GM19452 (cell line): ENCODE data around the gene AMN.

Experiments used
- ATAC-seq: cut with Tn5 transposase; IDR thresholded peaks from one replicate; pipeline ENCODE4 v1.9.1; 2021; ENCODE audit not compliant: unreplicated experiment

The AMN gene

GRCh38 chr14:102942069-102942468, 19.6 kb downstream of the AMN start:
- ATAC-seq: no peak

DNA sequence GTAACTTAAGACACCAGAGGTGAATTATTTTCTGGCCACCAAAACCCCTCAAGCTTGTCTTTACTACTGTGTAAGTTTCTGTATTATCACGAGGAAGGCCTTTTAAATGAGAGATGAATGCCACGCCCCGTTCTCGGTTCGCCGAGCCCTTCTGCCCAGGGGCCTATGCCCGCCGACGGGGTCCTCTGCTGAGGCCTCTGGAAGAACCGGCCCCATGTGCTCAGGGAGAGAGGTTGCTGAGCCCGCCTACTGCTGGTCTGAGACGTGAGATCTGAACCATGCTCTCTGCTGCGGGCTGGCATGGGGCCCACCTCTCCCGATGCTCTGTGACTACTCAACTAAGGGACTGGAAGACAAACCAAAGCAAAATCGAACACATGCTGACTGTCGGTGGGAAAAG, 21.0 kb downstream of the AMN start:
- no peak for ATAC-seq

DNA sequence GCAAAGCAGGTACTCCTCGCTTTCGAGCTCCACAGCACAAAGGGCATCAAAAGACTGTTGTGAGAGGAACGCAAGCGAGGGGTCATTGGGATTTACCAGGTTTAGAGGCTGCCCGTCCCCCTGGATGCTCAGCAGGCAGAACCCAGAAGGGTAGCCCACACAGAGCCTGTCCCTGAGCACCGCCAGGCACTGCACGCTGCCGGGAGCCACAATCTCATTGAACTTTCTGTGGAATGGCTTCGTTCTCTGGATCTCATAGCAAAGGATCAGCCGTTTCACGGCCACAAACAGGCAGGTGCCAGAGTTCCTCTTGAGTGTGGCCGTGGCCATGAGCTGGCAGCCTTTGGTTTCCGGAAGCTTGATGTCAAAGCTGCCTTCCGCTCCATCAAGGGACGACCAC, 21.5 kb downstream of the AMN start:
- no peak for ATAC-seq

GRCh38 chr14:102944448-102945330, 22.2 kb downstream of the AMN start:
- ATAC-seq: no peak

GRCh38 chr14:102945346-102946130, 23.1 kb downstream of the AMN start:
- ATAC-seq: no peak

GRCh38 chr14:102947321-102948103, 25.0 kb downstream of the AMN start:
- no peak for ATAC-seq

- ATAC-seq: no peak
Measured at GRCh38 chr14:102948698-102949061, 26.2 kb downstream of the AMN start.

GRCh38 chr14:102949062-102949800, 26.8 kb downstream of the AMN start:
- peak; percentile 53 for ATAC-seq

DNA sequence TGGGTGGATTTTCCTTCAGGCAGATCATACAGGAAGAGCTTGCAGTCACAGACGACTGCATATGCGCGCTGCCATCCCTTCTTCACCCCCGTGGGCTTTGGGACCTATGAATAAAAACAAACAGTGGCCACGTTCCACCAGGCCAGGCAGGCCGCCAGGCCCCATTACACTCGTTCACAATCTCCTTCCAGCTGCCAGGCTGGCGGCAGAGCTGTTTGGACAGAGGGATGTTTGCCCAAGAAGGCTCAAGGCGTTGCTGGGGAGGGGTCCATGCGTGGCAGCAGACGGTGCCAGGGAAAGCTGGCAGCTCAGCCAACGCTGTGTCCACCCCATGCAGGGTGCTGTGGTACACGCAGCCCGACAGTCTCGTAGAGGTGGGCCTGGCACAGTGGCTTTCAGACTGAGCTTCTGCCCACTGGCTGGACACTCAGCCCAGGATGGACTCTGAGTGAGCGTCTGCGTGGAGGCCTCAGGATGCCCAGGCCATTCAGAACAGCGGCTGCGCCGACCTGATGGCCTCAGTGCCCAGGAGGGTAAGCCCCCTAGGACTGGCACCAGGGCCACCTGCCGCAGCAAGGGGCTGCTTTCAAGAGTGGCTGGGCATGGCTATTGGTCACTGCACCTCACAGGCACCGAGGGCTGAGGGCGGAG, 27.5 kb downstream of the AMN start:
- no peak for ATAC-seq

- ATAC-seq: no peak
Measured at GRCh38 chr14:102951034-102951433, 28.6 kb downstream of the AMN start.

DNA sequence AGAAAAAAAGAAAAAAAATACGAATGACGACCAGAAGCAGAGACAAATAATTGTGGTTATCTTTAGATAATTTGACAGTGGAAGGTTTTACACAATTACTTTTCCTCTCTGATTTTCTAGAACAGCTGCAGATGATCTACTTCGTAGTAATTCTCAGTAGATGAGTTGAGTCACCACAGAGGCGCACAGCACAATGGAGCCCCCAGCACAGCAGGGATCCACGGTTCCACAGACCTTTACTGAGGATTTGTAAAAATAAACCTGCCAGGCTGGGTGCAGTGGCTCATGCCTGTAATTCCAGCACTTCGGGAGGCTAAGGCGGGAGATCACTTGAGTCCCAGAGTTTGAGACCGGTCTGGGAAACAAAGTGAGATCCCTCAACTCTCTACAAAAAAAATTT, 29.3 kb downstream of the AMN start:
- ATAC-seq: no peak

DNA sequence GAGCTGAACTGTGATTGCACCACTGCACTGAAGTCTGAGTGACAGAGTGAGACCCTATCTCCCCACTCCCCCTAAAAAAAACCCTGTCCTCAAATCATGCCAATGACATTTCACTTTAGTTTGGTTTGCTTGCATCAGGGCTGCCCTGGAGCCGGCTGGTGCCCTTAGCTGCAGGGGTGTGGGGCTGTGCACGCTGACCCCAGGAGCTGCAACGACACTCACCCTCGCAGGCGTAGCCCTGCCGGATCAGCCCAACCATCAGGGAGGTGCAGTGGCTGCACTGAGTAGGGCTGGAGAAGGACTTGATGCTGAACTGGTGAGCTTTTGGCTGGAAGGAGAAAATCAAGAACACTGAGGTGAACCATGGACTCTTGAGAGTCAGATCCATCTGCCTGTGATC, 29.8 kb downstream of the AMN start:
- no peak for ATAC-seq

DNA sequence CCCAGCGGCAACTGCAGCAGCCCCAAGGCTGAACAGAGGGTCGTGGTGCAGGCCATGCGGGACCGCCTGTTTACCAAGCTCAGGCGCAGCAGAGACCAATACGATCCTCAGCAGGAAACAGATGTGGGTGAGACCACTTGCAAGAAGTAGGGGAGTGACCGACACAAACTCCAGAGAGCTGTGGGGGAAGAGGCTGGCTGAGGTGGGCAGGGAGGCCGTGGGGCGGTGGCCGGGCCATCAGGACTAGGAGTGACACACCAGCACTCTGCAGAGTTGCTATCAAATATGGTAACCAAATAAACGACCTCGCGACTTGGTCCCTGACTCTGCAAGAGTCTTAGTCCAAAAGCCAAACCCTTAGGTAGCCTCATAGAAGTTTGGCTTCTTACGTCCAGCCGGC, 30.6 kb downstream of the AMN start:
- ATAC-seq: no peak

DNA sequence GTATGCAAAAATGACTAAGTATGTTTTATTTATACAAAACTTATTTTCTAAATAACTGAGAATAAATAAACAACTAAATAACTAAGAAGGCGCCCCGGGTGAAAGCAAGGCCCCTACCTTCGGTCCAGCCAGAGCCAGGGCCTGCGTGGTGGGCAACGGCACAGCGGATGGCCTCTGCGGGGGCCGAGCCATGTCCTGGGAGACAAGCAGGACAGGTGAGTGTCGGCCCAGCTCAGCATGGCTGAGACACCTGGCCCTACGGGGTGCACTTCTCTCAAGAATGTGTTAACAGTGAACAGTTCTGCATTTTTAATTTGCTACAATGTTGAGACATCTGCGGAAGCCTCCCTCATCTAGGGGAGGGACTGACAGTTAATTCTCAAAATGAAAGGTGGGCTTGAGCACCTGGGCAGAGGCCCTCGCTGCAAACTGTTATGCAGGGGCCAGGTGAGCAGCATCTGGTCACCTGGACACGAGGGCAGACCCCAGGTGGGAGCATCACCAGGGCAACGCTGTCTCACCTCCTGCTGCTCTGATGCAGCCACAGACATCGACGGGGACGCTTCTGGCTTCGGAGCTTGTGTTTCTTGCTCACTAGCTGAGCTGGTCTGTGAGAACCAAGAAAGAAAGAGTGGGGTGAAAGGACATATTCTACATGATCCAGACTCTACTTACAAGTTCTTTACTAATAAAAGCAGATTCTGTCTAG, 31.8 kb downstream of the AMN start:
- no peak for ATAC-seq

- ATAC-seq: no peak
Measured at GRCh38 chr14:102955636-102956408, 33.4 kb downstream of the AMN start.

DNA sequence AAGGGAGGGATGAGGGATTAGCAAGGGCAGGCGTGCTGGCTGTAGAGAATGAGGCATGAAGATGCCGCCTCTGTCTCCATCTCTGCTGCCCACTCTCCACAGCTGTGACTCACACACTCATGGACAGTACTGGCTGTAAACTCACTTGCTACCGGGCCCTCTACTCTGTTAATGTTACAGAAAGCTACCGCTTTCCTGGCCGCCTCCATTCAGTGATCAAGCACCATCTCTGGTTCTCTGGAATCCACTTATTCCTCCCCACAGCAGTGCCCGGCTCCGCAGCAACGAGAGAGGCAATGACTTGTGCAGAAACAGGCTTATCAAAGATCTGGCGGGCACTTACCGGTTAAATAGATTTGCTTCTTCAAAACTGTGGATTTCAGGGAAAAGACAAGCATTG, 34.8 kb downstream of the AMN start:
- no peak for ATAC-seq

GRCh38 chr14:102958461-102958860, 36.0 kb downstream of the AMN start:
- ATAC-seq: no peak

DNA sequence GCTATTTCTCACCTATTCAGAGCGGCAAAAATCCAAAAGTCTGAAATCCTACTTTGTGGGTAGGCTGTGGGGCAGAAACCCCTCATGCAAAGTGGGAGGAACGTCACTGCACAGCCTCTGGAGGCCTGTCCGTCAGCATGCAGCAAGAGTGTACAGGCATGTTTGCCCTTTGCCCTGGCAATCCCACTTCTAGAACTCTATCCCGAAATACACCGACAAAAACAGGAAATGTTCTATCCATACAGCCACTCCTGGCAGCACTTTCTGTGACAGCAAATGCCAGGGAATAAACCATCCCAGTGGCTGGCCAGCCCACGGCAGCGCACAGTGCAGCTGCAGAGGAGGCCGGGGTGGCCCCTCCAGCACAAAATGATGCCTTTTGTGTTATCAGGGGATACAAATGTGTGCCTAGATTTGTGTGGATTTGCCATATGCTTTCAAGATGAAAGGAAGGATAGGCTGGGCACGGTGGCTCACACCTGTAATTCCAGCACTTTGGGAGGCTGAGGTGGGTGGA, 39.7 kb downstream of the AMN start:
- ATAC-seq: no peak
